ENCODE results near the gene SPATA31C1. TPM values are rescaled to one million over a fixed set of nuclear protein-coding genes. Genes with fewer than 3 reads are reported as not detected.

The SPATA31C1 gene
- polyA plus RNA-seq, 2 of the 4 experiments (the other 2 are of a cell fraction): not detected

DNA sequence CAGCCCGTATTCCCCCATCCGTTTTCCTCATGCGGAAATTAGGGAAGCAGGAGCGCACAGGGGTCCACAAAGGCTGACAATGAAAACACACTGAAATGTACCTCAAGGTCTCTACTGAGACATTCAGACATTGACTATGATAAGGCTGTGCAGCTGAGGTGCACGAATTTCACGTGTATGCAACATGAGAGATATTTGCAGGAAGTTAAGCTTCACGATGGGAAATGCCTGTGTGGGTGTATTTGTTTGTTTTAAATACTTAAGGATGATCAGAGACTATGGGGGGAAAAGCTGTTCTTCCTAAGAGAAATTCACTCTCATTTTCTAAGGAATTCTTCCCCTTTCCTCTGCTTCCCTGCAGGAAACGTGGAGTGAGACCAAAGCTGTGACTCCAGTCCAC lies 37.6 kb upstream of the SPATA31C1 start:
- peaks cover 13% of the 10 kb centered on the region; the same call in 2 of the 3 replicates for H3K4me1 ChIP-seq
- FAIRE-seq (no peak), ATAC-seq (no peak), DNase-seq (ENCODE audit: low read depth in 1 of 2, low spot score in 1 of 2) (no peak)
- peak overlapping the region; percentile 84 to 89; a peak in 4 of 6 replicates for H3K27ac ChIP-seq
- H3K4me3 ChIP-seq: no peak overlapping the region
- WGBS (ENCODE audit: missing lambda C conversion rate): 78% methylated on average over 8 of the region's 8 CpGs
- no peak for TF ChIP-seq HDAC2 (IDR thresholded peaks at IDR 0.05)
- CTCF ChIA-PET: no interaction called here
- peaks cover 14% of the 10 kb centered on the region for H3K9me3 ChIP-seq
- POLR2A ChIA-PET: no interaction called here
- H3K4me2 ChIP-seq: no peak overlapping the region

DNA sequence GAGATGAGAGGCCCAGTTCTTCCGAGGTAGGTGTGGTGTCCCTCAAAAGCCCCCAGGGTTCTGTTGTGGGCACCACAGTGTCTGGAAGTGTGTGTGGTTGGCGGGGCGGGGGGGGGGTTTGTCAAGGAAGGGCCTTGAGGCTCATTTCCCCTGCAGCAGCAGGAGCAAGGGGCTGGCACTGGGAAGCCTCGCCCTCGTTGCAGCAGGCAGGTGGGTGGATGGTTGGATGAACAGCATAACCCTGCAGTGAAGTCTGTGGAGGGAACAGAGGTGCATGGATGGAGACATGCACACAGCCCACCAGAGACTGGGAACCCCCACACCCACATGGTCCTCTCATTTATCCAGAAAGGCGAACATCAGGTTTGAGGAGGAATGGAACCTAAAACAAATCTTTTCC lies 37.1 kb upstream of the SPATA31C1 start:
- TF ChIP-seq TFCP2L1 (CRISPR knock-in tag; IDR thresholded peaks at IDR 0.05): no peak
- TF ChIP-seq BHLHE40 (IDR thresholded peaks at IDR 0.05; ENCODE audit: low read depth, low read length): no peak
- no peak for TF ChIP-seq ZFP36 (IDR thresholded peaks at IDR 0.05; ENCODE audit: borderline replicate concordance, partially characterized antibody)
- TF ChIP-seq RAD21 (conservative IDR thresholded peaks at IDR 0.05 in 1 of 2, IDR thresholded peaks at IDR 0.05 in 1 of 2): no peak
- no peak for TF ChIP-seq GATA3 (IDR thresholded peaks at IDR 0.05; ENCODE audit: borderline replicate concordance)
- TF ChIP-seq NR3C1 (IDR thresholded peaks at IDR 0.05): no peak
- TF ChIP-seq, protein P1, sequence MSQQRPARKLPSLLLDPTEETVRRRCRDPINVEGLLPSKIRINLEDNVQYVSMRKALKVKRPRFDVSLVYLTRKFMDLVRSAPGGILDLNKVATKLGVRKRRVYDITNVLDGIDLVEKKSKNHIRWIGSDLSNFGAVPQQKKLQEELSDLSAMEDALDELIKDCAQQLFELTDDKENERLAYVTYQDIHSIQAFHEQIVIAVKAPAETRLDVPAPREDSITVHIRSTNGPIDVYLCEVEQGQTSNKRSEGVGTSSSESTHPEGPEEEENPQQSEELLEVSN (IDR thresholded peaks at IDR 0.05; ENCODE audit: borderline replicate concordance, low read depth): no peak
- no peak for TF ChIP-seq NPAS2 (CRISPR knock-in tag; IDR thresholded peaks at IDR 0.05; ENCODE audit: borderline replicate concordance)
- TF ChIP-seq ZSCAN20 (CRISPR knock-in tag; IDR thresholded peaks at IDR 0.05): no peak
- no peak for TF ChIP-seq RNF2 (IDR thresholded peaks at IDR 0.05; ENCODE audit: borderline replicate concordance, low read depth)
- no peak for TF ChIP-seq ZC3H11A (IDR thresholded peaks at IDR 0.05)
- TF ChIP-seq, protein P2, sequence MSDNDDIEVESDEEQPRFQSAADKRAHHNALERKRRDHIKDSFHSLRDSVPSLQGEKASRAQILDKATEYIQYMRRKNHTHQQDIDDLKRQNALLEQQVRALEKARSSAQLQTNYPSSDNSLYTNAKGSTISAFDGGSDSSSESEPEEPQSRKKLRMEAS (IDR thresholded peaks at IDR 0.05): no peak
- POLR2A ChIA-PET: no interaction called here
- DNase-seq (ENCODE audit: low read depth in 1 of 2, low spot score in 1 of 2) (no peak), ATAC-seq (no peak), FAIRE-seq (no peak)
- peaks cover 14% of the 10 kb centered on the region for H3K9me3 ChIP-seq
- H3K27ac ChIP-seq: peak overlapping the region in 1 of 2 experiments; percentile 84; a peak in 3 of 6 replicates
- WGBS (ENCODE audit: missing lambda C conversion rate): 91% methylated on average over 6 of the region's 6 CpGs
- H3K4me1 ChIP-seq: peaks cover 13% of the 10 kb centered on the region; the same call in 2 of the 3 replicates
- no peak overlapping the region for H3K4me3 ChIP-seq
- CTCF ChIA-PET: no interaction called here
- no peak overlapping the region for H3K4me2 ChIP-seq

DNA sequence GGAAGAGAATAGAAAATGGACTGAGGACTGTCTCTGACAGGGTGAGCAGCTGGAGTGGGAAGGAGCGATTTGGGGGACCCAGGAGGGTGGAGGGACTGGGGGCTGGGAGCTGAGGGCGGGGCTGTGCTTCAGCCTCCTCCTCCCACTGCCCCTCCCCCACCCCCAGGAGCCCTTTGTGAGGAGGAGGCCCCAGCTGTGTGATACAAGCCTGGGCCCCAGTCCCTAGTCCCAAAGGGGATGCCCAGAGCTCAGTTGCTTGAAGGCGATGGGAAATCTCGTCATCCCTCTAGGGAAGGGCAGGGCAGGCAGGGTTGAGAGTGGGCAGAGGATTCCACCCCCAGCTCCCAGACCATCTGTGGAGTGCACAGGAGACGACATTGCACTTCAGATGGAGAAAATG lies 35.1 kb upstream of the SPATA31C1 start, which contains the start of gene SPATA31E1:
TSS of gene SPATA31E1 (plus strand) at position 251 of the 400 bp plus-strand sequence. CDS start at position 266, 15 bp downstream.
- no peak within 1 kb of the TSS for H3K4me3 ChIP-seq
- ChIA-PET POLR2A (no interaction called here), CTCF (interaction anchor here (0.6 to 1.7 kb wide), 4 partner anchors 13 to 404 kb away, joined by 3 to 4 read pairs (median 4); no protein-coding TSS in a partner anchor)
- WGBS (ENCODE audit: missing lambda C conversion rate): 88% methylated on average over 4 of the region's 5 CpGs
- DNase-seq (ENCODE audit: low read depth in 1 of 2, low spot score in 1 of 2) (no peak), FAIRE-seq (no peak), ATAC-seq (no peak)
- peak within 1 kb of the TSS in 1 of 2 experiments; percentile 69; a peak in 3 of 6 replicates for H3K27ac ChIP-seq
- H3K4me1 ChIP-seq: peaks cover 13% of the 10 kb centered on the region; the same call in 2 of the 3 replicates
- TF ChIP-seq, protein P3, sequence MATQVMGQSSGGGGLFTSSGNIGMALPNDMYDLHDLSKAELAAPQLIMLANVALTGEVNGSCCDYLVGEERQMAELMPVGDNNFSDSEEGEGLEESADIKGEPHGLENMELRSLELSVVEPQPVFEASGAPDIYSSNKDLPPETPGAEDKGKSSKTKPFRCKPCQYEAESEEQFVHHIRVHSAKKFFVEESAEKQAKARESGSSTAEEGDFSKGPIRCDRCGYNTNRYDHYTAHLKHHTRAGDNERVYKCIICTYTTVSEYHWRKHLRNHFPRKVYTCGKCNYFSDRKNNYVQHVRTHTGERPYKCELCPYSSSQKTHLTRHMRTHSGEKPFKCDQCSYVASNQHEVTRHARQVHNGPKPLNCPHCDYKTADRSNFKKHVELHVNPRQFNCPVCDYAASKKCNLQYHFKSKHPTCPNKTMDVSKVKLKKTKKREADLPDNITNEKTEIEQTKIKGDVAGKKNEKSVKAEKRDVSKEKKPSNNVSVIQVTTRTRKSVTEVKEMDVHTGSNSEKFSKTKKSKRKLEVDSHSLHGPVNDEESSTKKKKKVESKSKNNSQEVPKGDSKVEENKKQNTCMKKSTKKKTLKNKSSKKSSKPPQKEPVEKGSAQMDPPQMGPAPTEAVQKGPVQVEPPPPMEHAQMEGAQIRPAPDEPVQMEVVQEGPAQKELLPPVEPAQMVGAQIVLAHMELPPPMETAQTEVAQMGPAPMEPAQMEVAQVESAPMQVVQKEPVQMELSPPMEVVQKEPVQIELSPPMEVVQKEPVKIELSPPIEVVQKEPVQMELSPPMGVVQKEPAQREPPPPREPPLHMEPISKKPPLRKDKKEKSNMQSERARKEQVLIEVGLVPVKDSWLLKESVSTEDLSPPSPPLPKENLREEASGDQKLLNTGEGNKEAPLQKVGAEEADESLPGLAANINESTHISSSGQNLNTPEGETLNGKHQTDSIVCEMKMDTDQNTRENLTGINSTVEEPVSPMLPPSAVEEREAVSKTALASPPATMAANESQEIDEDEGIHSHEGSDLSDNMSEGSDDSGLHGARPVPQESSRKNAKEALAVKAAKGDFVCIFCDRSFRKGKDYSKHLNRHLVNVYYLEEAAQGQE (IDR thresholded peaks at IDR 0.05): no peak
- TF ChIP-seq TFCP2L1 (CRISPR knock-in tag; IDR thresholded peaks at IDR 0.05) (no peak), SREBF2 (IDR thresholded peaks at IDR 0.05) (no peak)
- H3K9me3 ChIP-seq: peaks cover 12% of the 10 kb centered on the region
- H3K4me2 ChIP-seq: no peak within 1 kb of the TSS

DNA sequence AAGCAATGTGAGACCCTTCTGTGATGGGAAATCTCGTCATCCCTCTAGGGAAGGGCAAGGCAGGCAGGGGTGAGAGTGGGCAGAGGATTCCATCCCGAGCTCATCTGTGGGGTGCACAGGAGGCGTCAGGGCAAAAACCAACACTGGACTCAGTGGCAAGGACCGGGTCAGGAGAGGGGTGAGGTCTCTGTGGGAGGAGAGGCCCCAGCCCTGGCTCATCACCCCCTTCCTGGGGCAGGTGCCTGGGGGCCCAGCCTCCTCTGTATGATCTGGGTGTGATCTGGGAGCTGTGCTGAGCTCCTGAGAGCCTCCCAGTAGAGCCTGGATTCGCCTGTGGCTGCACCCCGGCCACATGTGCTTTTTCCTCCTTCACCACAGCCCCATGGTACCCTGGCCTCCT lies 34.5 kb upstream of the SPATA31C1 start:
- H3K4me1 ChIP-seq: peaks cover 13% of the 10 kb centered on the region; the same call in 2 of the 3 replicates
- no peak for TF ChIP-seq HEYL (CRISPR knock-in tag; IDR thresholded peaks at IDR 0.05)
- TF ChIP-seq, protein P4, sequence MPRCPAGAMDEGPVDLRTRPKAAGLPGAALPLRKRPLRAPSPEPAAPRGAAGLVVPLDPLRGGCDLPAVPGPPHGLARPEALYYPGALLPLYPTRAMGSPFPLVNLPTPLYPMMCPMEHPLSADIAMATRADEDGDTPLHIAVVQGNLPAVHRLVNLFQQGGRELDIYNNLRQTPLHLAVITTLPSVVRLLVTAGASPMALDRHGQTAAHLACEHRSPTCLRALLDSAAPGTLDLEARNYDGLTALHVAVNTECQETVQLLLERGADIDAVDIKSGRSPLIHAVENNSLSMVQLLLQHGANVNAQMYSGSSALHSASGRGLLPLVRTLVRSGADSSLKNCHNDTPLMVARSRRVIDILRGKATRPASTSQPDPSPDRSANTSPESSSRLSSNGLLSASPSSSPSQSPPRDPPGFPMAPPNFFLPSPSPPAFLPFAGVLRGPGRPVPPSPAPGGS (IDR thresholded peaks at IDR 0.05): no peak
- no peak for TF ChIP-seq RFX5 (IDR thresholded peaks at IDR 0.05)
- no peak for TF ChIP-seq ZFP36 (IDR thresholded peaks at IDR 0.05; ENCODE audit: borderline replicate concordance, partially characterized antibody)
- no peak for TF ChIP-seq CHD4 (IDR thresholded peaks at IDR 0.05; ENCODE audit: borderline replicate concordance)
- TF ChIP-seq, protein P5, sequence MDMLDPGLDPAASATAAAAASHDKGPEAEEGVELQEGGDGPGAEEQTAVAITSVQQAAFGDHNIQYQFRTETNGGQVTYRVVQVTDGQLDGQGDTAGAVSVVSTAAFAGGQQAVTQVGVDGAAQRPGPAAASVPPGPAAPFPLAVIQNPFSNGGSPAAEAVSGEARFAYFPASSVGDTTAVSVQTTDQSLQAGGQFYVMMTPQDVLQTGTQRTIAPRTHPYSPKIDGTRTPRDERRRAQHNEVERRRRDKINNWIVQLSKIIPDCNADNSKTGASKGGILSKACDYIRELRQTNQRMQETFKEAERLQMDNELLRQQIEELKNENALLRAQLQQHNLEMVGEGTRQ (IDR thresholded peaks at IDR 0.05): no peak
- no peak for TF ChIP-seq MYC (IDR thresholded peaks at IDR 0.05; ENCODE audit: borderline replicate concordance, low read length)
- TF ChIP-seq TP53 (CRISPR knock-in tag; IDR thresholded peaks at IDR 0.05): no peak
- TF ChIP-seq MAFK (IDR thresholded peaks at IDR 0.05; ENCODE audit: partially characterized antibody): no peak
- FAIRE-seq: no peak
- no peak overlapping the region for H3K4me3 ChIP-seq
- 84% methylated on average over 6 of the region's 6 CpGs for whole genome bisulfite sequencing (ENCODE audit: missing lambda C conversion rate)
- H3K4me2 ChIP-seq: no peak overlapping the region
- ATAC-seq: peak in 1 of 2 experiments; percentile 25; a peak in 2 of 6 replicates
- H3K9me3 ChIP-seq: peaks cover 5% of the 10 kb centered on the region
- no peak for DNase-seq (ENCODE audit: low read depth in 1 of 2, low spot score in 1 of 2)
- CTCF ChIA-PET: interaction anchor here (0.6 to 1.7 kb wide), 6 partner anchors 9 to 205 kb away, joined by 3 to 4 read pairs (median 3); no protein-coding TSS in a partner anchor
- peak overlapping the region in 1 of 2 experiments; percentile 69; a peak in 3 of 6 replicates for H3K27ac ChIP-seq
- POLR2A ChIA-PET: no interaction called here

Measured in A549 (cell line).